NCI-H1694 (cell line): ENCODE results near the gene HPCAL1.

Source experiments
- DNase-seq: peaks from one replicate; lab custom pipeline; 2025; lab: John Stamatoyannopoulos, UW

The HPCAL1 gene

GRCh38 chr2:10466801-10467200 lies 164.1 kb downstream of the HPCAL1 start:
- no peak for DNase-seq

- DNase-seq = no peak
Observed at GRCh38 chr2:10467401-10467800, 164.7 kb downstream of the HPCAL1 start.

DNA sequence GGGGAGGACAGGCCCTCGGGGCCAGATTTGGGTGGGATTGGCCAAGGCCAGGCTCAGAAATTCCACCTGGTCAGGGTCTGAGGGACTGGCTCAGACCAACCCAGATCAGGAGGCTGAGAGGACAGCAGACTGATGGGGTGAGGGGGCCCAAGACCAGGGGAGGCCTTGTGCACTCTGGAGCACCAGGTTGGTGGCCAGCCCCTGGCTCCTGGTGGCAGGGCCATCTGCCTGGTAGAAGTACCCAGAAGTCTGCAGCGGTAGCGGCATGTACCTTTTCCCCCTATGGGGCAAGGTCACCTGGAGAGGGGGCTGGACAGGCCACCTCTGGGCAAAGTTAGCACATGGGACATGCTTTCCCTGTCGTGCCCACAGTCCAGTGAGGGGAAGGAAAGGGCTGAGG lies 166.6 kb downstream of the HPCAL1 start:
- DNase-seq = no peak

GRCh38 chr2:10469955-10470608 lies 167.4 kb downstream of the HPCAL1 start:
- peak; percentile 80 for DNase-seq

DNA sequence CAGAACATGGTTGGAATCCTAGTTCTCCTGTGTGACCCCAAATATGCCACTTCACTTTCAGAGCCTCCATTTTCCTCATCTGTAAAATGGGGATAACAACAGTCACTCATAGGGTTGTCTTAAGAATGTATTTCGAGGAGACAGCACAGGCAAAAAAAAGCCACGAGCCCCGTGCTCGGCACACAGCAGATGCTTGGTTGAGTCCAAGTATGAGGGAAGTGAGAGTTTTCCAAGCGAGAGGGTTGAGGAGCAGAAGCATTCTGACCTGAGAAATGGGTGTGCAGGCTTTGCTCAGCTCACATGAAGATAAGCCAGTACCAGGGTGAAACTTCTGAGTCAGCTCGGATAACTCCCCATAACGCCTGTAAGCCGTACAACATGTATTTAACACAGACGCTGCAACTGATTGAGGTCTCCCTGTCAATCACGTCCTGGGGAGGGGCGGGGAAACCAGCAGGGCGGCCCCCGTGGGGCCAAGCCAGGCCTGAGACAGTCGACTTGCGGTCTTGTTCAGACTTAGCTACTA lies 168.4 kb downstream of the HPCAL1 start:
- DNase-seq = no peak

DNA sequence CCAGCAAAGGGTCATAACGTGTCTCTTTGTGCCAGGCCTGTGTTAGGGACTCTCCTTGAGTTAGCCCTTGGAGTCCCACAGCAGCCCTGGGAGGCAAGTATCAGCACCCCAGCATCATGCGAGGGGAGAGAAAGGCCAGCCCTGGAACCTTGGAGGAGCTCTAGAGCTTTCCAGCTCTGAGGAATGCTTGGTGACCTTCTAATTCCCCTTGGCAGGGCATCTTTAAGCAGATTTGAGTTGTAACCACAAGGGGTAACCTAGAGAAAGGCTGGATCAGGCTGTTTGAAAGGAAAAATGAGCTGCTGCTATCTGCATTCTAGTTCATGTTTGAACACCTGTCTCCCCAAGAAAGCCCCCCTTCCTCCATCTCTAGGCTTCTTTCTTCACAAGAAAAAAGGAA lies 169.3 kb downstream of the HPCAL1 start:
- no peak for DNase-seq

- DNase-seq = no peak
Observed at GRCh38 chr2:10473121-10473756, 170.5 kb downstream of the HPCAL1 start.

GRCh38 chr2:10475221-10475722 lies 172.6 kb downstream of the HPCAL1 start:
- DNase-seq = no peak

DNA sequence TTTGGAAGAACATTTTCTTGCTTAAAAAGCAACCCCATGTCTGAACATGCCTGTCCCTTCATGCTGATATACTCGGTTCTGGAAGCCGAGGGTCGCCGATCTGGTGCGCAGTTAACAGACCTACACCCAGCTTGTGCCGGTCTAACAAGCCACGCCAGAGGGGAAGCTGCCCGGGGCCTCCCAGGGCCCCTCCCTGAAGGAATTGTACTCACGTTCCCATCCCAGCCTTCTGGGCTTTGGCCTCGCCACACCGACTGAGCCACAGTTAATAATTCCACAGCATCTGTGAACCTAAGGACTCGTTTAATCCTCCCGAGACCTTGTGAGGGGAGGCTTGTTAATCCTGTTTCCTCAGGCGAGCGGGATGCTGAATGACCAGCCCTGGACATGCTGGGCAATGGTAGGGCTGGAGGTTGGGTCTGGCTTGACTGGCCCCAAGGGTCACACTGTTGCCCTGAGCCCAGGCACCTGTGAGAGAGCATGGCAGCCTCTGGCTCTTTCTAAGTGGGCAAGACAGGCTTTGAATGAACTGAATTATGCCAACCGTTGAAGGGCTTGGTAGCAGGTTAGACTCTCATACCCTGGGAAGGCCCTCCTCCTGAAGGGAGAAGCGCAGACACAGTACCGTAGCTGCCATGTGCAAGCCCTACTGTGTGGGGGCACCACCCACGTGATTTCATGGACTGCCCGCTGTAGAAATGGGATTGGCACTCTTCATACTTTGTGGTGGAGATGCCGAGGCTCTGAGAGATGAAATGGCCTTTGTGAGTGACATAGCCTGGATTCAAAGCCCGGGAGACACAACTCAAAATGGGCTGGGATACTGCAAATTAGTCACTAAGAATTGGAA lies 173.3 kb downstream of the HPCAL1 start:
- no peak for DNase-seq

- DNase-seq = no peak
Observed at GRCh38 chr2:10476723-10477442, 174.2 kb downstream of the HPCAL1 start.
